HG03457 (cell line): ENCODE results near the gene IGFLR1.
"Not testable (repeated sequence)": the region's sequence is repeated elsewhere in the genome, so short reads cannot be mapped to it uniquely, and the experiment has no call there.

Experiments used
- ATAC-seq: cut with Tn5 transposase; IDR thresholded peaks from one replicate; pipeline ENCODE4 v1.9.1; 2021; ENCODE audit warnings: moderate number of reproducible peaks; ENCODE audit not compliant: unreplicated experiment

Gene IGFLR1

GRCh38 chr19:35712567-35713505 lies 29.4 kb downstream of the IGFLR1 start:
- no peak for ATAC-seq

DNA sequence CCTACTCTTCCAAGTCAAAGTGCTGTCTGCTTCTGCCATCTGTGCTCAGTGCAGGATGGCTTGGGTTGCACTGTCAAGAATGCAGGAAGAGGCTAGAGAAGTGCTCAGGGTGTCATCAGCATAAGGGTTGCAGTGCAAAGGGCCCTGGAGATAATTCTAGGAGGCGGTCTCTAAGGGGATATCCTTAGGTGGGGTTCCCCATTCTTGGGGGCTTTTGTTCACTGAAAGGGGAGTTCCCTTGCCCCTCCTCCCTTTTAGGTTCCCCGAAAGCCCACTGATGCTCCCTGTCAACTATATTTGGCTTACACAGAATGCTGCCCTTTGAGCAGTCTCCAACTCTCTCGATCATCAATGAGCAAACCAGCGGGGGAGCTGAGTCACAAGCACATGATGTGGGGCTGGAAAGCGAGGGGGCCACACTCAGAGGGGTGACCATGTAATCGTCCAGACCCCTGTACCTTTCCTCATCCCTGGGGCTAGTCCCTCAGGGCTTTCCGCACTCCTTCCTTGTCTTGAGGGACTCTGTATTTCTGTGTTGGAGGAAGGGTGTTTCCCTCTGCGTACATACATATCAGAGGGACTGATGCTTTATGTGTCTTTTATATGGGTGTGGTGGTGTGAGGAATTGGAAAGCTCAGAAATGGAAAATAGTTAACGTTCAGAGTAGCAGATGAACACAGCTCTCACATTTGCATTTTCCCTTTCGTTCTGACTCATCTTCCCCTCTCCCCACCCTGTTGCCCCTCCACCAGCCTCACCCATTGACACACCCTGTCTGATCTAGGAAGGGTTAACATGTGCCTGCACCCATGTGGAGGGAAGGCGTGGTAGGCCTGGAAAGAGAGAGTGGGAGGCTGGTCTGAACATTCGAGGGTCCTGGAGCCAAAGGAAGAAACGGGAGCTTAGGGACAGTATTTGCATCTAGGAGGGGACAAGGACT lies 31.2 kb downstream of the IGFLR1 start:
- ATAC-seq, result no peak

DNA sequence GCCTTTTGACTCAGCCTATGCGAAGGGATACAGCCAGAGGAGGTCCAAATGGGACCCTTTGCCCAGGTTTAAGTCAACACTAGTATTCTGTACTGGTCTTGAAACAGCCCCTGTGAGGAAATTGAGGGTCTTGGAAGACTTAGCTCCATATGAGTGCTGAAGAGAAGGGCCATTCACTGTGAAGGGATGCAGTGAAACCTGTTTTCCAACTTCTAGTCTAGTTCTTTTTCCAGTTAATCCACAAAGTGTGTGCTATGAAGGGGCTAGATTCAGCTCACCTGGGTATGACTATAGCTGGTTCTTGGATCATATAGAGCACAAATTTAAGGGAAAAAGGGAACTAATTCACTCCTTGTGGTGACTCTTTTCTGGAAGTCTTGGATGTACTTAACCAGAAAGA lies 33.9 kb downstream of the IGFLR1 start:
- no peak for ATAC-seq

DNA sequence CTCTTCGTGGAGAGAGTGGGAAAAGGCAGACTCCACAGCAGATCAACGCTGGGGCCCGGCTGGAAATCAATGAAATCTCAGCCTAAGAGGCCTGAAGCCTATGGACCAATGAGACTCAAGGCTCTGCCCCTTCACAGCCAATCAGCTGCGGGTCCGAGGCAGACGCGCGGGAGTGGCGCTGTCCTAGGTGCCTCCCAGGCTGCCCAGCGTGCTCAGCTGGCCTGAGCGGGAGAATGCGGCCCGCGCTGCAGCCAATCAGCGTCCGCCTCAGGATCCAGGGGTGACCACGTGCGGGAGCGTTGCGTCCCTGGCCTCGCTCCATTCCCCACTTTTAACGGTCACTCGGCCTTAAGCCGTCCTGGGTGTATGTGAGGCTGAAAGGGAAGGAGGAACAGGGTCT lies 38.0 kb downstream of the IGFLR1 start, which contains the start of gene ZBTB32:
TSS of gene ZBTB32 (plus strand) at position 341 of the 400 bp plus-strand sequence. CDS start 10,069 bp downstream, outside the sequence.
- ATAC-seq, result no peak

GRCh38 chr19:35703343-35703742 lies 38.9 kb downstream of the IGFLR1 start:
- ATAC-seq, result no peak

GRCh38 chr19:35702223-35703012 lies 39.8 kb downstream of the IGFLR1 start:
- peak; percentile 86 for ATAC-seq

- ATAC-seq, result no peak
Measured at GRCh38 chr19:35696835-35697234, 45.4 kb downstream of the IGFLR1 start.

DNA sequence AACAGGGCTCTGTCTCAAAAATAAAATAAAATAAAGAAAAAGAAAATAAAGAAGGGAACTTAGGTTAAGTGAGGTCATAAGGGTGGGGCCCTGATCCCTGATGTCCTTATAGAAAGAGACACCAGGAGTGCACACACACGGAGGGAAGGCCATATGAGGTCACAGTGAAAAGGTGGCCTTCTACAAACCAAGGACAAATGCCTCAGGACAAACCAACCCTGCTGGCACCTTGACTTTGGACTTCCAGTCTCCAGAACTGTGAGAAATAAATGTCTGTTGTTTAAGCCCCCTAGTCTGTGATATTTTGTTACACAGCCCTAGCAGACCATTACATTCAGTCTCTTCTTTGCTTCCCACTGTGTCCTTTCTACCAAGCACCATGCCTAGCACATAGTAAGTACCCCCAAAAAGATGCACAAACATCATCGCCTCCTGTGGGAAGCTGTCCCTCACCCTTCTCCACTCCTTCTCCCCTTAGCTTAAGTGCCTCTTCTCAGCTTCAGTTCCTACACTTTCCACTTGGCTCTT lies 46.3 kb downstream of the IGFLR1 start:
- ATAC-seq, result no peak

DNA sequence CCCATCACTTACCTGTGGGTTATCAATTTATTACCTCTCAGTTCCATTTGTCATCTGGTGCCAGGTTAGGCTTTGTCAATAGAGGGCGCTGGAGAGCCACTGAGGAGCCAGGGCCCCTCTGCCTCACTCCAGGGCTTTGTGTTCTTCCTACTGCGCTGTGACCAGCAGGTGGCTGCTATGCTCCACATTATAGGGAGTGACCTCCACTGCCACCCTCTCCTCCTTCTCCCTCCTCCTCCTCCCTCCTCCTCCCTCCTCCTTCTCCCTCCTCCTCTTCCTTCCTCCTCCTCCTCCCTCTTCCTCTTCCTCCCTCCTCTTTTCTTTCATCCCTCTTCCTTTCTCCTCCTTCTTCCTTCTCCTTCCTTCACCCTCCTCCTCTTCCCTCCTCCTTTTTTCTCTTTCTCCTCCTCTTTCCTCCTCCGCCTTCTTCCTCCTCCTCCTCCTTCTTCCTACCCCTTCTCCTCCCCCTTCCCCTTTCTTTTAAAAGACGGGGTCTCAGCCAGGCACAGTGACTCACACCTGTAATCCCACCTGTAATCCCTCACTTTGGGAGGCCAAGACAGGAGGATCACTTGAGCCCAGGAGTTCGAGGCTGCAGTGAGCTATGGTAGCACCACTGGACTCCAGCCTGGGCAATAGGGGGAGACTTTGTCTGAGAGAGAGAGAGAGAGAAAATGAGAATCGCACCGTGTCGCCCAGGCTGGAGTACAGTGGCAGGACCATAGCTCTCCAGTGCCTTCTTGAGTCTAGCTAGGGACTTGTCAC lies 48.2 kb downstream of the IGFLR1 start:
- ATAC-seq, result no peak

DNA sequence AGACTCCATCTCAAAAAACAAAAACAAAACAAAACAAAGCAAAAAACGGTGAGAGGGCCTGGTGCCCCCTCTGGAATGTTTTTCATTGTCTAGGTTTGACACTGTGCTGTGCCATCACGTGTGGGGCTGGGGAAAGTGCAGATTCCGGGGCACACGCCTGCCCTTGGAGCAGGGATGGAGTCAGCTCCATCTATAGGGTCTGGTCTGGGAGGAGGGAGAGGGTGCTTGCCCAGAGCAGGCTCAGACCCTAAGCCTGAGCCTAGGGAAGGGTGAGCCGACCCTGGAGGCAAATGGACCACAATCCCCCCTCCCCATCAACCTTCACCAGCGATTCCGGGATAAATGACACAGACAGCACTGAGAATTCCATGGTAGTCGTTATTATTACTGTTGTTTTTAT lies 48.8 kb downstream of the IGFLR1 start:
- ATAC-seq, result no peak

- no peak for ATAC-seq
Measured at GRCh38 chr19:35692010-35692409, 50.2 kb downstream of the IGFLR1 start.

DNA sequence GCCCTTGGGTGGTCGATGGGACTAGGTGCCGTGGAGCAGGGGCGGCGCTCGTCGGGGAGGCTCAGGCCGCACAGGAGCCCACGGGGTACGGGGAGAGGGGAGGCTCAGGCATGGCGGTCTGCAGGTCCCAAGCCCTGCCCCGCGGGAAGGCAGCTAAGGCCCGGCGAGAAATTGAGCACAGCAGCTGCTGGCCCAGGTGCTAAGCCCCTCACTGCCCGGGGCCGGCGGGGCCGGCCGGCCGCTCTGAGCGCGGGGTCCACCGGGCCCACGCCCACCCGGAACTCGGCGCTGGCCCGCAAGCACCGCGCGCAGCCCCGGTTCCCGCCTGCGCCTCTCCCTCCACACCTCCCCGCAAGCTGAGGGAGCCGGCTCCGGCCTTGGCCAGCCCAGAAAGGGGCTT lies 51.1 kb downstream of the IGFLR1 start:
- not testable (repeated sequence) for ATAC-seq

DNA sequence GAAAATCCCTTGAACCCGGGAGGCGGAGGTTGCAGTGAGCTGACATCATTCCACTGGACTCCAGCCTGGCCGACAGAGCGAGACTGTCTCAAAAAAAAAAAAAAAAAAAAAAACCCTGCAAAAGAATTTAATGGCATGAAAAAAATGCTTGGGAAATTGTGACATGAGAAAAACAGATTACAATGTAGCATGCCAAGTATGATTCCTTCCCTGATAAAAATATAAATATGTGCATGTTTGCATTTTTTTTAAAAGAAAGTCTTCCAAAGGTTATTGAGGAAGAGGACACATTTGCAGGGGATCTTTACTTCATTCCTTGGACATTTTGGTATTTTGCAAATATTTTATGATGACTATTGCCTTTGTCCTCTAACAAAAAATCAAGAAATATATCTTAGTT lies 52.4 kb downstream of the IGFLR1 start:
- no peak for ATAC-seq
